GM12801 (cell line): ENCODE data around the gene IL34.

Source experiments
- TF ChIP-seq, protein P1 (sequence below): IDR thresholded peaks from one replicate; pipeline ENCODE4 v1.5.1; 2011; ENCODE audit warnings: control low read depth; ENCODE audit not compliant: insufficient read length; ENCODE audit errors: extremely low read depth

The IL34 gene

DNA sequence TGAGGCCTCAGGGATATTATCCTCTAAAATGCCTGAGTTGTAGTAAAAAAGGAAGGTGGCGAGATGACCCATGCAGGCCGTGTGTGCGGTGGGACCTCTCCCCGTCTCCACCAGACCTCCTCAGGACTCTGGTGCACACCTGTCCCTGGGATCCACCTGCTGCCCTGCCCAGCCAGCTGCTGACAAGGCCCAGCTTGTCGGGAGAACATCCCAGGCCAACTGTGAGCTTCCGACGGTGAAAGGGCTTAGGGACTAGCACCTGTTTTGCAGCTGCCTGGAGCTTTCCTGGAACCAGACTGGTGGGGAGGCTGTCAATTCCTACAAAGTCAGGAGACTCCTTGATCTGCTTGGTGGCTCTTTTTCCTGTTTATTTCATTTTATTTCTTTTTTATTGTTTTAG lies 11.6 kb downstream of the IL34 start:
- TF ChIP-seq, protein P1, sequence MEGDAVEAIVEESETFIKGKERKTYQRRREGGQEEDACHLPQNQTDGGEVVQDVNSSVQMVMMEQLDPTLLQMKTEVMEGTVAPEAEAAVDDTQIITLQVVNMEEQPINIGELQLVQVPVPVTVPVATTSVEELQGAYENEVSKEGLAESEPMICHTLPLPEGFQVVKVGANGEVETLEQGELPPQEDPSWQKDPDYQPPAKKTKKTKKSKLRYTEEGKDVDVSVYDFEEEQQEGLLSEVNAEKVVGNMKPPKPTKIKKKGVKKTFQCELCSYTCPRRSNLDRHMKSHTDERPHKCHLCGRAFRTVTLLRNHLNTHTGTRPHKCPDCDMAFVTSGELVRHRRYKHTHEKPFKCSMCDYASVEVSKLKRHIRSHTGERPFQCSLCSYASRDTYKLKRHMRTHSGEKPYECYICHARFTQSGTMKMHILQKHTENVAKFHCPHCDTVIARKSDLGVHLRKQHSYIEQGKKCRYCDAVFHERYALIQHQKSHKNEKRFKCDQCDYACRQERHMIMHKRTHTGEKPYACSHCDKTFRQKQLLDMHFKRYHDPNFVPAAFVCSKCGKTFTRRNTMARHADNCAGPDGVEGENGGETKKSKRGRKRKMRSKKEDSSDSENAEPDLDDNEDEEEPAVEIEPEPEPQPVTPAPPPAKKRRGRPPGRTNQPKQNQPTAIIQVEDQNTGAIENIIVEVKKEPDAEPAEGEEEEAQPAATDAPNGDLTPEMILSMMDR = no peak

DNA sequence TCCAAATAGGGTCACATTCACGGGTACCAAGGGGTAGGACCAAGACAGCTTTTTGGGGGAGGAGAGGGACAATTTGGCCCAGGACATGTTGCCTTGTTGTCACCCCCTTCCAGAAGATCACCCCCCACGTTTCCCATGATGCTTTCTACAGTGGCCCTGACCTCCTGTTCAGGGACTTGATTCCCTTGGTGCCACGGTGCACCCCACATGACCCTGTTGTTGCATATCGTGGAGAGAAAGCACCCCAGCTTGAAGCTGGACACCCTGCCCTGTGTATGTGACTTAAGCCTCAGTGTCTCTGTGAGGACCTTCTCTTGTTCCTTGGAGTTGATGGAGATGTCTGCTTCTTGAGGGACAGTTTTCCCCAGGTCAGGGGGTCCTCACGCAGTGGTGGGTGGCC lies 12.6 kb downstream of the IL34 start:
- TF ChIP-seq, protein P1 = no peak

DNA sequence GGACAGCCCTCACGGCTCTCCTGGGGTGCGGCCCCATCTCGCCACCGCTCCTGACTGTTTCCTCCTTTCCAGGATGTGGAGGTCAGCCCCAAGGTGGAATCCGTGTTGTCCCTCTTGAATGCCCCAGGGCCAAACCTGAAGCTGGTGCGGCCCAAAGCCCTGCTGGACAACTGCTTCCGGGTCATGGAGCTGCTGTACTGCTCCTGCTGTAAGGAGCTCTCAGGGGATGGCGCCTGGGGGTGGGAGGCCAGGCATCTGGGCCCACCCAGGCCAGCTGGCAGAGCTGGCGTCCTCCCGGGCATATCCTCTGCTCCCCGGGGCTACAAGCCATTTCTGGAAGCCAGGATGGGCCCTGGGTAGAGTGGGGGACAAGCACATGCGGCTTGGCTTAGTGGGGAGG lies 13.2 kb downstream of the IL34 start:
- TF ChIP-seq, protein P1 = no peak

- TF ChIP-seq, protein P1 = no peak
These were observed 13.8 kb downstream of the IL34 start for GRCh38 chr16:70659953-70660671.

- TF ChIP-seq, protein P1 = no peak
These were observed 14.5 kb downstream of the IL34 start for GRCh38 chr16:70660672-70661350.

DNA sequence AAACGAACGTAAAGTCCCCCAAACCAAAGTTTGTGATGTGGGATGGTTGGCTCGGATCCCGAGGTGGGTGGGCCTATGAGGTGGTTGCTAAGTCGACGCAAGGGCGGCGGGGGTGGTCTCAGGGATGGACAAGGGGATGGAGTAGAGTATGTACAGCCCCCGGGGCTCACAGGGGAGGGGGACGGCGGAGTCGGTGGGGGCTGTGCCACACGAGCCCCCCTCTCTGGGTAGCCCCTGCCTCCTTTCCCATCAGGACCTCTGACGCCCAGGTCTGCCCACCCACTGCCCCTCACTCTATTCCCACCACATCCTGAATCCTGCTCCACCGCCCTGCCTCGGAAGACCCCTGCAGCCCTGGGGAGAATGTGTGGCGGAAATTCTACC lies 15.2 kb downstream of the IL34 start:
- TF ChIP-seq, protein P1 = no peak

GRCh38 chr16:70661918-70662641 lies 15.7 kb downstream of the IL34 start:
- TF ChIP-seq, protein P1 = no peak
